NCI-H146 treated with DMSO at 0.1 percent for 48 hours (cell line): ENCODE results near the gene SCN1B.
"Not testable (repeated sequence)": the region's sequence is repeated elsewhere in the genome, so short reads cannot be mapped to it uniquely, and the experiment has no call there.

Experiments
- DNase-seq: peaks from one replicate; lab custom pipeline; 2025; ENCODE audit not compliant: unreplicated experiment; lab: John Stamatoyannopoulos, UW

SCN1B gene

GRCh38 chr19:35000647-35001501 lies 29.4 kb upstream of the SCN1B start:
- DNase-seq, result peak; percentile 17

GRCh38 chr19:35002037-35002535 lies 28.2 kb upstream of the SCN1B start:
- DNase-seq, result no peak

- no peak for DNase-seq
Measured at GRCh38 chr19:35004517-35005255, 25.6 kb upstream of the SCN1B start.

GRCh38 chr19:35005256-35005977 lies 24.9 kb upstream of the SCN1B start:
- no peak for DNase-seq

GRCh38 chr19:35006007-35006341 lies 24.3 kb upstream of the SCN1B start:
- not testable (repeated sequence) for DNase-seq

- peak; percentile 54 for DNase-seq
Measured at GRCh38 chr19:35006342-35006998, 23.8 kb upstream of the SCN1B start.

GRCh38 chr19:35006999-35007365 lies 23.3 kb upstream of the SCN1B start:
- no peak for DNase-seq

- DNase-seq, result not testable (repeated sequence)
Measured at GRCh38 chr19:35007427-35007826, 22.8 kb upstream of the SCN1B start.

- no peak for DNase-seq
Measured at GRCh38 chr19:35008891-35009341, 21.4 kb upstream of the SCN1B start.

- no peak for DNase-seq
Measured at GRCh38 chr19:35009424-35010415, 20.6 kb upstream of the SCN1B start.

GRCh38 chr19:35011091-35011689 lies 19.1 kb upstream of the SCN1B start:
- DNase-seq, result no peak

- no peak for DNase-seq
Measured at GRCh38 chr19:35011737-35012682, 18.3 kb upstream of the SCN1B start.

GRCh38 chr19:35013041-35013819 lies 17.0 kb upstream of the SCN1B start:
- peak; percentile 10 for DNase-seq

- DNase-seq, result no peak
Measured at GRCh38 chr19:35013820-35014754, 16.2 kb upstream of the SCN1B start.

GRCh38 chr19:35014774-35015173 lies 15.5 kb upstream of the SCN1B start:
- DNase-seq, result not testable (repeated sequence)

- DNase-seq, result no peak
Measured at GRCh38 chr19:35015270-35015953, 14.9 kb upstream of the SCN1B start.
